ENCODE measurements around the gene RMDN2. TPM values are rescaled to one million over a fixed set of nuclear protein-coding genes. Genes with fewer than 3 reads are reported as not detected.
A peak's percentile ranks its signal among the peaks of the same experiment; 100 is the strongest.

RMDN2 gene
- total RNA-seq, 2 donors from 2014 or later: 3.7 to 7.4 TPM

GRCh38 chr2:37904993-37905392 is 20.1 kb upstream of the RMDN2 start:
- no peak for ATAC-seq (ENCODE audit: insufficient number of reproducible peaks, low FRiP score, low read depth)

DNA sequence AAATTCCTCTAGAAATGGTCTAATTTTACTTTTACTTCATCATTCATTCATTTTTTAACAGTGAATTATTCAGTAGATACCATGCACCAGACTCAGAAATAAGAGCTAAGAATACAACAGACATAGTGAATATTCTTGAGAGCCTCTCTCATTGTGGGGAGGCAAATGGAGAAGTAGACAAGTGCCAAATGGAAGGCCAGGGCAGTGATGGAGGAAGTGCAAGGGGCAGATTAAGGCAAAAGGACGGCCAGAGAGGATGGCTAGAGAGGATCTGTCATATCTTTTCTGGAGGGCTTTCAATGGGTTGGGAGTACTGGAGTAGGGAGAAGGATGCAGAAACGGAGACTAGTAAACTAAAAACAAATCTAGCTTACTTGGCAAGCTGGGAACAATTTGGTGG is 19.0 kb upstream of the RMDN2 start:
- ATAC-seq (ENCODE audit: insufficient number of reproducible peaks, low FRiP score, low read depth): no peak
- DNase-seq (ENCODE audit: low spot score): no peak
- H3K27ac ChIP-seq: no peak overlapping the region

More at GRCh38 chr2:37904993-37905392, 20.1 kb upstream of the RMDN2 start:
- no peak overlapping the region for H3K27ac ChIP-seq
- H3K27me3 ChIP-seq (replicated peaks; ENCODE audit: insufficient read depth): no peaks in the 10 kb centered on the region
- no peaks in the 10 kb centered on the region for H3K4me1 ChIP-seq (ENCODE audit: control insufficient read depth in 1 of 2, low read depth in 2 of 2)
- H3K4me3 ChIP-seq: no peak overlapping the region
- DNase-seq (ENCODE audit: low spot score): no peak
- TF ChIP-seq, protein P1, sequence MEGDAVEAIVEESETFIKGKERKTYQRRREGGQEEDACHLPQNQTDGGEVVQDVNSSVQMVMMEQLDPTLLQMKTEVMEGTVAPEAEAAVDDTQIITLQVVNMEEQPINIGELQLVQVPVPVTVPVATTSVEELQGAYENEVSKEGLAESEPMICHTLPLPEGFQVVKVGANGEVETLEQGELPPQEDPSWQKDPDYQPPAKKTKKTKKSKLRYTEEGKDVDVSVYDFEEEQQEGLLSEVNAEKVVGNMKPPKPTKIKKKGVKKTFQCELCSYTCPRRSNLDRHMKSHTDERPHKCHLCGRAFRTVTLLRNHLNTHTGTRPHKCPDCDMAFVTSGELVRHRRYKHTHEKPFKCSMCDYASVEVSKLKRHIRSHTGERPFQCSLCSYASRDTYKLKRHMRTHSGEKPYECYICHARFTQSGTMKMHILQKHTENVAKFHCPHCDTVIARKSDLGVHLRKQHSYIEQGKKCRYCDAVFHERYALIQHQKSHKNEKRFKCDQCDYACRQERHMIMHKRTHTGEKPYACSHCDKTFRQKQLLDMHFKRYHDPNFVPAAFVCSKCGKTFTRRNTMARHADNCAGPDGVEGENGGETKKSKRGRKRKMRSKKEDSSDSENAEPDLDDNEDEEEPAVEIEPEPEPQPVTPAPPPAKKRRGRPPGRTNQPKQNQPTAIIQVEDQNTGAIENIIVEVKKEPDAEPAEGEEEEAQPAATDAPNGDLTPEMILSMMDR (IDR thresholded peaks at IDR 0.05): no peak
- no peaks in the 10 kb centered on the region for H3K36me3 ChIP-seq
- H3K9me3 ChIP-seq: no peaks in the 10 kb centered on the region

DNA sequence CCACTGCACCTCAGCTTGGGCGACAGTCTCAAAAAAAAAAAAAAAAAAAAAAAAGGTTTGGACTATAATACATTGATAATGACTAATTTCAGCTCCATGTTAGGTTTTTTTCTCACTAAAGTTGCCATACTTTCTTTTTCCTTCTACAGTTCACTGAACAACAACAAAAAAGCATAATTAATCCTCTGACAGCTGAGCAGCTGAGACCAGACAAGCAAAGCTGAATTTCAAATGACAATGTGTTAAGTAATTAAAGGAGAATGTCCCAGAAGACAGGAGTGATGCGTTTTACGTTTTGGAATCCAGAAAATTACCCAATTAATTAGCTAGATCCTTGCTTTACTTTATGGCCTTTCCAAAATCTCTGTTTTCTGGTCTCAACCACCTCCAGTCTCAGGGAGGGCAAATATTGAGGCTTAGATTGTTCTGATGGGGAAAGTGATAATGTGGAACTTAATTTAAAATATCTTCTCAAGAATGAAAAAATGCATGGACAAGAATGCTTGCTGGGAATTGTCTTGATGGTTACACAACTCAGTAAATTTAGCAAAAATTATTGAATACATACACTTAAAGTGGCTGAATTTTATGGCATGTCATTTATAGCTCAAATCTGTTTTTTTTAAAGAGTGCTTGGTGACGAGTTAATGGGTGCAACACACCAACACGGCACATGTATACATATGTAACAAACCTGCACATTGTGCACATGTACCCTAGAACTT is 17.4 kb upstream of the RMDN2 start:
- TF ChIP-seq, protein P1 (IDR thresholded peaks at IDR 0.05): no peak
- Histone ChIP-seq H3K4me3 (no peak overlapping the region), H3K27me3 (replicated peaks; ENCODE audit: insufficient read depth) (no peaks in the 10 kb centered on the region), H3K27ac (no peak overlapping the region), H3K36me3 (no peaks in the 10 kb centered on the region), H3K4me1 (ENCODE audit: control insufficient read depth in 1 of 2, low read depth in 2 of 2) (no peaks in the 10 kb centered on the region), H3K9me3 (no peaks in the 10 kb centered on the region)
- DNase-seq (ENCODE audit: low spot score) (no peak), ATAC-seq (ENCODE audit: insufficient number of reproducible peaks, low FRiP score, low read depth) (no peak)

More for the DNA sequence above, 19.0 kb upstream of the RMDN2 start:
- H3K4me1 ChIP-seq (ENCODE audit: control insufficient read depth in 1 of 2, low read depth in 2 of 2): no peaks in the 10 kb centered on the region
- H3K36me3 ChIP-seq: no peaks in the 10 kb centered on the region
- no peak overlapping the region for H3K4me3 ChIP-seq
- H3K9me3 ChIP-seq: no peaks in the 10 kb centered on the region
- no peaks in the 10 kb centered on the region for H3K27me3 ChIP-seq (replicated peaks; ENCODE audit: insufficient read depth)
- TF ChIP-seq, protein P1 (IDR thresholded peaks at IDR 0.05): no peak

DNA sequence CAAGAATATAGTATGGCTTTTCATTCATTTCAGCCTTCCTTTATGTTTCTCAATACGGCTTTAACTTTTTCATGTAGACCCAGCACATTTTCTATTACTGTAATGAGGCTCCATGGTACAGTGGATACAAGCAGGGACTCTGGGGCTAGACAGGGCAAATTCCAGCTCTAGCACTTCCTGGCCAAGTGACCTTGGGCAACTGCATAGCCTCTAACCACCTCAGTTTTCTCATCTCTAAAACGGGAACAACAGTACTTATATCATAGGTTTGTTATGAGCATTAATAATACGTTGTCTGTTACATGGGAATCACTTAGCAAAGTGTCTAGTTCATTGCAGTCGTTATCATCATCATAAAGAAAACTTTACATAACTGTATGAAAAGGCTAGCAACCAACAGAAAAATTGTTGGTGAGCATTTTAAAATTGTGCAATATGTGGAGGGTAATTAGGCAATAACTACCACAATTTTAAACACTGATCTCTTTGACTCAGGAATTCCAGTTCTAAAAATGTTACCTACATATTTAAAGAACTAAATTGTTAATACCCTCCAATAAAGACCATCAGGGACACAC is 13.7 kb upstream of the RMDN2 start:
- TF ChIP-seq, protein P1 (IDR thresholded peaks at IDR 0.05): no peak
- Histone ChIP-seq H3K36me3 (no peaks in the 10 kb centered on the region), H3K27me3 (replicated peaks; ENCODE audit: insufficient read depth) (no peaks in the 10 kb centered on the region), H3K9me3 (no peaks in the 10 kb centered on the region), H3K4me3 (no peak overlapping the region), H3K27ac (no peak overlapping the region), H3K4me1 (ENCODE audit: control insufficient read depth in 1 of 2, low read depth in 2 of 2) (peaks cover 2 to 3% of the 10 kb centered on the region in 2 donors)
- no peak for DNase-seq (ENCODE audit: low spot score)
- ATAC-seq (ENCODE audit: insufficient number of reproducible peaks, low FRiP score, low read depth): no peak

- no peak for DNase-seq (ENCODE audit: low spot score)
- Histone ChIP-seq H3K36me3 (no peaks in the 10 kb centered on the region), H3K9me3 (no peaks in the 10 kb centered on the region), H3K4me1 (ENCODE audit: control insufficient read depth in 1 of 2, low read depth in 2 of 2) (peaks cover 7 to 10% of the 10 kb centered on the region in 2 donors), H3K27me3 (replicated peaks; ENCODE audit: insufficient read depth) (no peaks in the 10 kb centered on the region), H3K4me3 (no peak overlapping the region), H3K27ac (no peak overlapping the region)
- TF ChIP-seq, protein P1 (IDR thresholded peaks at IDR 0.05): no peak
- peak; percentile 28 for ATAC-seq (ENCODE audit: insufficient number of reproducible peaks, low FRiP score, low read depth)
These were observed 13.0 kb upstream of the RMDN2 start for GRCh38 chr2:37912056-37912455.

Measured in thoracic aorta (tissue), 2 donors.